Pancreas (tissue), 10 donors: Measurements from ENCODE around the gene PRG2. TPM values are rescaled to one million over a fixed set of nuclear protein-coding genes. Genes with fewer than 3 reads are reported as not detected.

Experiments used
- ATAC-seq, 4 donors: fragments of 200-7000 bp; cut with Tn5 transposase; one replicate each; pipeline versions ENCODE4 v1.8.0 to v1.9.1; 2020; ENCODE audit warnings: mild to moderate bottlenecking in 4 of 4, moderate library complexity in 4 of 4
- DNase-seq, 6 donors: peaks; one replicate each; pipeline ENCODE4 v3.0.0-alpha.2; 2020
- FAIRE-seq: peaks from 2 replicates; lab custom pipeline; 2012; peaks lifted over from hg19 to GRCh38; lab: Jason Lieb, UNC
- H3K27ac ChIP-seq, 4 donors: fragments of 200-600 bp; sonication (generic); 1 replicate in 3 of 4; 2 replicates in 1 of 4; pipeline versions ENCODE4 v1.5.0 to v1.8.0; 2020
- H3K27me3 ChIP-seq, 4 donors: fragments of 200-600 bp; one replicate each; pipeline ENCODE4 v1.8.0; 2021
- H3K36me3 ChIP-seq, 3 donors: fragments of 200-600 bp; sonication (generic) in 1 of 3; one replicate each; pipeline versions ENCODE4 v1.5.0 to v1.8.0; 2020 to 2021
- H3K4me1 ChIP-seq, 3 donors: fragments of 200-600 bp; one replicate each; pipeline ENCODE4 v1.8.0; 2021
- H3K4me3 ChIP-seq, 4 donors: fragments of 200-600 bp; sonication (generic) in 2 of 4; one replicate each; pipeline versions ENCODE4 v1.5.0 to v1.8.0; 2020 to 2021
- H3K9me3 ChIP-seq, 4 donors: fragments of 200-600 bp; one replicate each; pipeline ENCODE4 v1.8.0; 2021
- WGBS, 2 donors: extraction: QIAGEN DNeasy Blood & Tissue Kit; methylation state at CpG; one replicate each; pipeline ENCODE4 v1.1.7; 2013; 5-methylcytosine and 5-hydroxymethylcytosine counted together
- intact Hi-C, 3 donors: fragments of 100-400 bp; cut with DNase I; formaldehyde crosslinking; loops; one replicate each; pipeline versions ENCODE4 v1.11.1 to v1.14.2; 2022
- polyA plus RNA-seq, 2 donors: library from polyadenylated mRNA; stranded (reverse); fragments of 200-250 nt; gene quantifications; one replicate each; pipeline ENCODE4 v1.2.3, GENCODE V29; 2013
- total RNA-seq, 6 donors: library from RNA; stranded (reverse); fragmentation: NEBNext Ultra II Directional in 4 of 6; extraction: Animal tissue kit (Norgen Biotek cat#: 25700) in 4 of 6; gene quantifications; one replicate each; pipeline versions ENCODE4 v1.2.1 to v1.2.4, GENCODE V29; 2021 to 2023
- TF ChIP-seq, protein P1 (sequence below), 4 donors: fragments of 200-600 bp; sonication (generic) in 3 of 4; IDR thresholded peaks; one replicate each; pipeline versions ENCODE4 v1.5.0 to v1.8.0; 2021; ENCODE audit warnings: antibody characterized with exemption in 4 of 4
- donor health status: healthy with polysubstance abuse.
- donor health status: DM: no; HTN: no; CAD: no; lungs with moderate emphysema.
- donor health status: DM: no; HTN: no; CAD: no.
- donor health status: control.
- donor health status: control.
- donor health status: Bipolar disorder and iron deficiency.
- donor health status: DM: yes; HTN: yes; CAD: no.
- donor health status: DM: no; HTN: no; CAD: no.
- donor health status: DM: no; HTN: no; CAD: no.
- donor health status: DM: yes; HTN: yes; CAD: no.

The PRG2 gene
- total and polyA plus RNA-seq, 8 donors, result 0.57 to 0.96 TPM; not detected in 6

DNA sequence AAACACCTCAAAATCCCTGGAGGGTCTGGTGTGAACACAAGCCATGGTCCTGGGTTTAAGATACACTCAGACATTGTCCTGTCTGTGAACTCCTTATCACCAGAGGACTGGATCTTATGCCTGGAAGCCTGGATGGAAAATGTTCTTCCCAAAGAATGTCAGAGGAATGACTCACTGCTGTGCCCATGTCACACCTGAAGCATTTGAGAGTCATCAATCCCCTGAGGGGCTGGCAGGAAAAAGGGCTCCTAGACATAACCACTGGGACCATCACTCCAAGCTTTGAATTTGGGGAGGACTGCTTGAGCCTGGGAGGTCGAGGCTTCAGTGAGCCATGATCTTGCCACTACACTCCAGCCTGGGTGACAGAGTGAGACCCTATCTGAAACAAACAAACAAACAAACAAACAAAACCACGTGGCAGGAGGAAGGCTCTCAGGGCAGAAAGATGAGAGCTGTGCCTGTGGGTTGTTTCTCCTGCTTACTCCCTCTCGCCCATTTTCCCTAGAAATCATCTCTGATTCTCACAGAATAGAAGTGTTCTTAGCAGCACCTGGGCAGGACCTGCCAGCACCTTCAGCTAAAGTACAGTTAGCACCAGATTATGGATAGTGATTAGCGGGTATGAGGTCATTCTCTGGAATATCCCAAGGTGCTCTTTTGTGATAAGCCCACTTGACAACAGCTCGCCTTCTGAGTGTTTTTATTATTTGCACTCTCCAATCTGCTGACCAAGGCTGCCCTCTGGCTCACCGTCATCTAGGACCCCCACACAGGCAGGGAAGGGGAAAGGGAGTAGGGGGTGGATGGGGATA is 11.9 kb upstream of the PRG2 start:
- DNase-seq (no peak), FAIRE-seq (no peak), ATAC-seq (peak in 2 of 4 donors; percentile 41 to 77)
- H3K9me3 ChIP-seq, result no peaks in the 10 kb centered on the region
- peaks cover 0 to 6% (median 0%) of the 10 kb centered on the region in 3 donors for H3K4me1 ChIP-seq
- TF ChIP-seq, protein P1, sequence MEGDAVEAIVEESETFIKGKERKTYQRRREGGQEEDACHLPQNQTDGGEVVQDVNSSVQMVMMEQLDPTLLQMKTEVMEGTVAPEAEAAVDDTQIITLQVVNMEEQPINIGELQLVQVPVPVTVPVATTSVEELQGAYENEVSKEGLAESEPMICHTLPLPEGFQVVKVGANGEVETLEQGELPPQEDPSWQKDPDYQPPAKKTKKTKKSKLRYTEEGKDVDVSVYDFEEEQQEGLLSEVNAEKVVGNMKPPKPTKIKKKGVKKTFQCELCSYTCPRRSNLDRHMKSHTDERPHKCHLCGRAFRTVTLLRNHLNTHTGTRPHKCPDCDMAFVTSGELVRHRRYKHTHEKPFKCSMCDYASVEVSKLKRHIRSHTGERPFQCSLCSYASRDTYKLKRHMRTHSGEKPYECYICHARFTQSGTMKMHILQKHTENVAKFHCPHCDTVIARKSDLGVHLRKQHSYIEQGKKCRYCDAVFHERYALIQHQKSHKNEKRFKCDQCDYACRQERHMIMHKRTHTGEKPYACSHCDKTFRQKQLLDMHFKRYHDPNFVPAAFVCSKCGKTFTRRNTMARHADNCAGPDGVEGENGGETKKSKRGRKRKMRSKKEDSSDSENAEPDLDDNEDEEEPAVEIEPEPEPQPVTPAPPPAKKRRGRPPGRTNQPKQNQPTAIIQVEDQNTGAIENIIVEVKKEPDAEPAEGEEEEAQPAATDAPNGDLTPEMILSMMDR (IDR thresholded peaks at IDR 0.05), result no peak
- H3K27ac ChIP-seq, result no peak overlapping the region
- 47 to 51% methylated on average over 6 of the region's 6 CpGs for WGBS, 2 donors
- no peaks in the 10 kb centered on the region for H3K27me3 ChIP-seq
- H3K4me3 ChIP-seq, result no peak overlapping the region
- intact Hi-C loops, result loop anchor here in 1 of 3 donors (10.0 kb wide), 1 partner anchor 58 kb away; no protein-coding TSS in a partner anchor
- H3K36me3 ChIP-seq, result no peaks in the 10 kb centered on the region

DNA sequence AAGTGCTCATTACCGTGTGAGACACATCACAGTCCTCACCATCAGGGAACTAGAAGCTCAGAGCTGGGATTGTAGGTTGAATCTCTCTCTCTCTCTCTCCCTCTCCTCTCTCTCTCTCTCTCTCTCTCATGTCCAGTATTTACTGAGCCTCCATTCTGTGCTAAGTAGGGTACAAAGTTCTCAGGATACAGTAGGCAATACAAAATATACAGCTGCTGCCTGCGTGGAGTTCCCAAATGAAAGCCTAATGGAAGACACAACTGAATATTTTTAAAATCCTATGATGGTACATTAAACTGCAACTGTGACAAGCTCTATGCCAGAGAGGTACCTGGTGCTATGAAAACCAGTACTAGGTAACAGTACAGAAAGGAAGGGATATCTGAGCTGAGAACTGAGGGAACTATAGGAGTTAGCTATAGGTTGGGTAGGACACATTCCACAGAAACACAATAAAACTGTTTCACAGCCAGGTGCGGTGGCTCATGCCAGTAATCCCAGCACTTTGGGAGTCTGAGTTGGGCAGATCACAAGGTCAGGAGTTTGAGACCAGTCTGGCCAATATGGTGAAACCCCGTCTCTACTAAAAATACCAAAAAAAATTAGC is 9.6 kb upstream of the PRG2 start:
- Histone ChIP-seq H3K36me3 (no peaks in the 10 kb centered on the region), H3K27ac (no peak overlapping the region), H3K9me3 (no peaks in the 10 kb centered on the region), H3K27me3 (no peaks in the 10 kb centered on the region), H3K4me1 (no peaks in the 10 kb centered on the region), H3K4me3 (no peak overlapping the region)
- ATAC-seq, result no peak
- TF ChIP-seq, protein P1 (IDR thresholded peaks at IDR 0.05), result no peak
- FAIRE-seq, result no peak
- 70 to 74% methylated on average over 4 of the region's 4 CpGs for WGBS, 2 donors
- intact Hi-C loops, result loop anchor here in 1 of 3 donors (10.0 kb wide), 1 partner anchor 55 kb away; no protein-coding TSS in a partner anchor
- DNase-seq, result no peak

DNA sequence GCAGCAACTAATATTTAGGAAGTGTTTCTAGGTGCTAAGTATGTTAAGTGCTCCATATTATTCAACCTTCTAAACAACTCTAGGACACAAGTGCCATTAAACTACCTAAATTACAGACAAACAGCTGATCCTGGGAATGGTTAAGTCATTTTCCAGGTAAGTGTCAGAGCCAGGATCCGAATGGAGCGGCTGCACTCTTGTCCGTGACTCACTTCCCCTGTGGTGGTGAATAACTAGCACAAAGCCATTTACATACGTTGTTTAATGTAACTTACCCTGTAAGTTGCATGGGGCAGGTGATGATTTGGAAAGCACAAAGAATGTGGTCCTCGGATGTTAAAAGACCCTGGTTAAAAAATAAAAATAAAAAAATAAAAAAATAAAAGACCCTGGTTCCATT is 8.8 kb upstream of the PRG2 start:
- Histone ChIP-seq H3K4me1 (no peaks in the 10 kb centered on the region), H3K27ac (no peak overlapping the region), H3K36me3 (no peaks in the 10 kb centered on the region), H3K27me3 (no peaks in the 10 kb centered on the region), H3K4me3 (no peak overlapping the region), H3K9me3 (no peaks in the 10 kb centered on the region)
- TF ChIP-seq, protein P1 (IDR thresholded peaks at IDR 0.05), result no peak
- no peak for FAIRE-seq
- DNase-seq, result no peak
- no peak for ATAC-seq
- 84 to 89% methylated on average over 5 of the region's 5 CpGs for WGBS, 2 donors
- intact Hi-C loops, result no loop called here

DNA sequence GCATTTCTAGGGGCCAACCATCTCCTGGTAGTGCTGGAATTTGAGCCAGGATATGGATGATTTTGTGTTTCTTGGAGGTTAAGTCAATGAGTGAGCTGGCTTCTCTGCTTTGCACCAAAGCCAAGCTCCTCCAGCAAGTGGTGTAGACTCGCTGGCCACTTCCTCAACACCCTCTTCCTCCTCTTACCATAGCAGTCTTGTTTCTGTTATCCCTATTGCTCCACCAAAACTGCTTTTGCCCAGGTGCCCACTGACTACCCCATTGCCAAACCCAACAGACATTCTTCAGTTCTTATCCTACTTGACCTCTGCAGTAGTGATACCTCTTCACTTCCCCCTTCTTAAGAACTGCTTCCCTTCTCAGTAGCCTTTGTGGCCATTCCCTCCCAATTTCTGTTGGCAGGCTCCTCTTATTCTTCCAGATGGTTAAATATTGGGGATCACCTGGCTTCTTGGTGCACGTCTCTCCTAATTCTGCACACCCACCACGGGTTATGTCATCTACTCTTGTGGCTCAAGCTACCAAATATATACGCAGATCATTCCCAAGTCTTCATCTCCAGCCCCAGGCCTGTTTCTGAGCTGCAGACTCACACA is 7.0 kb upstream of the PRG2 start:
- Histone ChIP-seq H3K27ac (no peak overlapping the region), H3K27me3 (no peaks in the 10 kb centered on the region), H3K4me3 (no peak overlapping the region), H3K4me1 (no peaks in the 10 kb centered on the region), H3K36me3 (no peaks in the 10 kb centered on the region), H3K9me3 (no peaks in the 10 kb centered on the region)
- intact Hi-C loops, result no loop called here
- no peak for DNase-seq
- WGBS, 2 donors, result 87 to 88% methylated on average over 4 of the region's 4 CpGs
- FAIRE-seq, result no peak
- TF ChIP-seq, protein P1 (IDR thresholded peaks at IDR 0.05), result no peak
- ATAC-seq, result no peak
